Left hindlimb (tissue), 1 donor: ENCODE results near the gene TRPV4.

Source experiments
- DNase-seq: peaks from one replicate; pipeline ENCODE4 v3.0.0-alpha.2; 2018

The TRPV4 gene

DNA sequence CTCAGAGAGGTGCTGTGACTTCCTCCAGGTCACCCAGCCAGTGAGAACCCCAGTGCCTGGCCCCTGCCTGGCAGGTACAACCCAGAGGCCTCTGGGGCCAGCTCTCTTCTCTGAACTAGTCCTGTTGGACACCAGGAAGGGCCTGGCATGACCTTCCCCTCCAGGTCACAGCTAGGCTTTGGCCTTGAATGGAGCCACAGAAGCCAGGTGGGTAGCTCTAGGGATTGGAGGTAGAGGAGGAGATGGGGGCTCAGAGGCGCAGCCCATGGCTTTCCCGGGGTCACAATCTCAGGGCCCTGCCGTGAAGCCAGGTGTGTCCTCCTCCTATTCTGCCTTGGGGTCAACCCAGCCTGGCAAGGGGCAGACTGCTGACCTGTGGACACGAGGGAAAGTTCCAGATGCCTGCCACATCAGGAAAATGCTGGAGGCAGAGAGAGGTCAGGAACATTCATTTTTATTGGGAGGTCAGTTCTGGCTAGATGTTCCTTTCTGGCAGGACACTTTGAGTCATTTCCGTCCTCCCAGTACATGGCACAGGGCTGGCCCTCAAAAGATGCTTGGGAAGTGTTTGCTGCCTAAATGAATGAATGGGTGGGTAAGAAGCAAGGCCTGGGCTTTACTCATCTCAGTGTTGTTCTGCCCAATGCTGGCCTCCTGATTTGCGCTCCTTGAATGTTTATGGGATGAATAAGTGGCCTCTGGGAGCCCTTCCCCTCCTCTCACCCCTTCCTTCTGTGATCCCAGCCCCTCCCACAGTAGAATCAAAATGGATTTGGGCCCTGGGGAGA lies 94.1 kb downstream of the TRPV4 start:
- DNase-seq, result no peak

DNA sequence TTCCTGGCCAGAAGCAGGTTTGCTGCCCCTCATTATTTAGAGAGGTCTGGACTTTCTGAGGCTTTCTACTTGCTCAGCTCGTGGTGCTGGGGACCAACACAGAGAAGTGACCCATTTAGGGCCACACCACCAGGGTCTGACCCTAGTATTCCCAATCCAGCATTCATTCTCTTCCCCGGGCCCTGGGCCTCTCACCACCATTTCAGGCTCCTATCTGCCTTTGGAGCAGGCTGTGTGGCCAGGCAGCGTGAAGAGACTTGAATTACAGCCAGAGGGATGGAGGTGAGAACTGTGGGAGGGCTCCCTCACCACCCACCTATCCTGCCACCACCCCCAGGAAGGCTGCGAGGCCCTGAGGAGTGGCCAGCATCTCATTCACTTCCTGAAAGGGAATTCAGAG lies 95.0 kb downstream of the TRPV4 start:
- no peak for DNase-seq

DNA sequence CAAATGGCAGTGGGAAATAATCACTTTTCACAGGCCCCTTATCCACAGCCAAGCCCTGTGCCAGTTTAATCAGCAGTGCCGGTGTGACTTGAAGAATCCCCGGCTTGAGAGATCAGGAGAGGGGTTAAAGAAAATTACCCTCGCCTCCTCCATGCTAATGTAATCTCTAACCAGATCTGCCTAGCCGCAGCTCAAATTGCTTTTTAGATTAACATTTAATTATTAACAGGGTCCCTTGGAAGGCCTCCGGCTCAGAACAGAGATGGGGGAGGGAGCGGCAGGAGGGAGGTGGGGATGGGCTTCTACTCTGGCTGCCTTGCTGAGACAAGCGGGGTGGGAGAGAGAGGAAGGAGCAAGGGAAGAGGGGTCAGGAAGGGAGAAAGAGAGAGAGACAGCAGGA lies 95.6 kb downstream of the TRPV4 start:
- DNase-seq, result no peak

DNA sequence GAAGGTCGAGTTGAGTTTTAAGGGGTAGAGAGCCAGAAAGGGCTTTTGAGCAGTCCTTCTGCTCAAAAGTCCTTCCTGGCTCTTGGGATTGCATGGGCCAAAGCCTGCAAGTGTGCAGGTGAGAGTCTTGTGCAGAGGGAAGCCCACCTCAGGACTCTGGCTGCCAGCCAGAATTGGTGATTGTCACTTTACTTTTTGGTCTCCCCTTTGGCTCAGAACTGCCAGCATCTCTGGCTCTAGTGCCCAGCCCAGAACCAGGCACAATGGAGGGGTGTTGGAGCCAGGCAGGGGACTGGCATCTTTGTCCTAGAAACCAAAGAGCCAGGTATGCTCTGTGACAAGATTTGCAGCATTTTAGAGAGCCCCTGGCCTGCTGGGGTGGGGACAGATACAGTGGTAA lies 96.1 kb downstream of the TRPV4 start:
- no peak for DNase-seq

DNA sequence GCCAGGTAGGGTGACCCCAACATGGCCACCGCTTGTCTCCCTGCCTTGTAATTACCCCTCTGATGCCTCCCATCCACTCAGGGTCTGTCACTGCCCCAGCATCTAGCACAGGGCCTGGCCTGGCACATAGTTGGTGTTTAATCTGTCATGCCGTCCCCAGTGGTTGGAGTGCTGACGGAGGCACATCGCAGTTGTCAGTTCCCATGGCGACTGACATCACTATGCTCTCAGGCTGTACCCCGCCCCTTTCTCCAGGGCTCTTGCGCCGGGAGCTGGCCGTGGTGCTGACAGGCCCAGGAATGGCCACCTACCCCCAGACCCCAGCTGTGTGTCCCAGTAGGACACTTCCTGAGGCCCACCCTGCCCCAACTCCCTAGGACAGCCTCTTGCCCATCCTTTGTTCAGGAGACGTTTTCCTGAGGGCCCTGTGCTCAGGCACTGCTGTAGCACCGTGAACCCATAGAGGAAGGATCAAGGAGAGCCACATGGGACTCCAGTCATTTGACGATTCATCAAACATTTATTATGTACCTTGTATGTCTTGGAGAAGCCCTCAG lies 96.6 kb downstream of the TRPV4 start:
- peak; percentile 72 for DNase-seq

DNA sequence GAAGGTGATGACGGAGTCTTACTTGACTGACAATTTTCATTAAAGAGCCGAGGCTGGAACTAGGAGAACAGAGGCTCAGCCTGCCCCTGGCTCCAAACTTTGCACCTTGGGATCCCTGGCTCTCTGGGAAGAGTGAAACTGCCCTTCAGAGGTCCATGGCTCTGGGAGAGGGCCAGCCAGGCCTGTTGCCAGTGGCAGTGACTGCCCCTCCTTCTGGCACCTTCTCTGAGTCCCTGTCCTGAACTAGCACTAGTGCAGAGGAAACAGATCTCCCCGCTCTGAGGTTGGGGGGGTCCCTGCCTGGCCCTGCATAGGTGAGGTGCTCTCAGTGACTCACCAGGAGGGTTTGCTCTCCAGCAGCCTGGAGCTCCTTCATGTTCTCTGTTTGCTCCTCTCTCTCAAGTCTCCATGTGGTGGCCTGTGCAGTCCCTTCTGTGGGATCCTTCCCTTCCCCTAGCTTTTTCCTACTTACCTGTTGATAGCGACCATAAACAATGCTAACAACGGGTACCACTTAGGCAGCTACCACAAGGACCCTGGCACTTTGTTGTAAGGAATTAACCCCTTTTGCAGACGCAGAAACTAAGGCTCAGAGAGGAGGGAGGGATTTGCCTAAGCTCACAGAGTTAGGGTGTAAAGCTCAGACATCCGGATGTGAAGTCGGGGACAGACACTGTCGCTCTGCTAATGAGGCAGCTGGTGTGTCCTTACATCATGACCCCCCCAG lies 97.2 kb downstream of the TRPV4 start:
- DNase-seq, result peak; percentile 10

DNA sequence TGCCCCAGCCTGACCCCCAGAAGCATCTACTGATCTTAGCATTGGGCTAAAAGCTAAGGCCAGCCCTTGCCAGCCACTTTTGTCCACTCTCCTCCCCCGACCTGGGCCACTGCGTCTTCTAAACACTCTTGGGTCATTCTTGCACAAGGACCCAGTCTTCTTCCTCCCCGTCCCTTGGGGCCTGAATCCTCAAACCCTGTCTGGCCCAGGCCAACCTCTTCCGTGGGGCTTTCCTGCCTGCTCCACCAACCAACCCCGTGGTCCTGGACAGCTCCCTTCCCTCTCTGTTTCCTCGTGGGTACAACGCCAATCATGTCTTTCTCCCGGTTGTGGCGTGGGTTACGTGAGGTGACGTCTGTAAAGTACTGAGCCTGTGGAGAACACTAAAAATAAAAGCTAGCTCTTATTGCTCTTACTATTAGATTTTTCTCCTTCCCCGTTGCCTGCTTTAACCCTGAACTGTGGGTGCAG lies 98.1 kb downstream of the TRPV4 start:
- no peak for DNase-seq

DNA sequence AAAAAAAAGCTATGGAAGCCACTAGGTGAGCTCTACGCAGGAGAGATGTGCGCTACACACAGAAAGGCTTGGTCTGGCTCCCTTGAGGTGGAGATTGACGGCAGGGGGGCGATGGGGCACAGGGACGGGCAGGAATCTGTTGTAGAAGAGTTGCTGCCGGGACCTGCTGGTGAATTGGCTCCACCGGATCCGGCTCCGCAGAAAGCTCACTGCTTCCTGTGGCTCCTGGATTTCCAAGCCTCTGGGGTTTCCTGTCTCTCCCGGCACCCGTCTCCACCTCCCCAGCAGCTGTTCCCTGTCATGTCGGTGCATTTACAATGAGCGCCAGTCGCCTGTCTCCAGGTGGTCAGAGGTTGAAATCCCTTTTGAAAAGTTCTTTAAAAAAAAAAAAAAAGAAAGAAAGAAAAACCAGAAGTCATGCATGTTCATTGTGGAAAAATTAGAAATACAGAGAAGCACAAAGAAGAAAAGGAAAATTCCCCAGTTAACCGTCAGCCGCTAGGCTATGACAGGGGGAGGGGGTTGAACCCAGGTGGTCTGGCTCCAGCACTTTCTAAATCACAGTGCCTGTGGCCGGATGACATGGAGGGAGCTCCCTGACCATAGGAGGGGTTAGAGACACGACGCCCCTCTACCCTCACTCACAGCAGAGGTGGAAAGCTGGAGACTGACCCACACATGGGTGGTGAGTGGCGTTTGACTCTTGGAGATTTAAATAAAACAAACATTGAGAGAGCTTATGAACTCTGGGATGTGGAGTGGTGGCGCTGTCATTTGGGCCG lies 98.8 kb downstream of the TRPV4 start:
- DNase-seq, result no peak
